Body of pancreas (tissue), 4 donors: ENCODE measurements around the gene DIAPH1. TPM values are rescaled to one million over a fixed set of nuclear protein-coding genes. Genes with fewer than 3 reads are reported as not detected.

ENCODE experiments used
- ATAC-seq: fragments of 150-250 bp; one replicate; pipeline ENCODE4 v1.9.1; 2016
- DNase-seq, 4 donors: peaks; one replicate each; pipeline ENCODE4 v3.0.0-alpha.2; 2019
- H3K27ac ChIP-seq, 4 donors: fragments of 200-600 bp; sonication (generic); 1 replicate in 3 of 4; 2 replicates in 1 of 4; pipeline versions ENCODE4 v1.5.1 to v1.6.1; 2016 to 2019; ENCODE audit warnings: mild to moderate bottlenecking in 1 of 4, mixed read lengths in 1 of 4, moderate library complexity in 1 of 4
- H3K27me3 ChIP-seq, 2 donors: fragments of 200-600 bp; sonication (generic); one replicate each; pipeline ENCODE4 v1.6.0; 2016; ENCODE audit warnings: mild to moderate bottlenecking in 1 of 2
- H3K36me3 ChIP-seq, 2 donors: fragments of 200-600 bp; sonication (generic); replicated peaks in 1 of 2; 2 replicates each; pipeline ENCODE4 v1.5.1; 2016; ENCODE audit warnings: low read depth in 2 of 2; ENCODE audit not compliant: insufficient read depth in 1 of 2
- H3K4me1 ChIP-seq: fragments of 200-600 bp; sonication (generic); one replicate; pipeline ENCODE4 v1.6.0; 2016
- H3K4me3 ChIP-seq, 2 donors: fragments of 200-600 bp; sonication (generic); 1 replicate in 1 of 2; 2 replicates in 1 of 2; pipeline ENCODE4 v1.5.1; 2016 to 2019
- H3K9me3 ChIP-seq, 3 donors: fragments of 200-600 bp; sonication (generic); 1 replicate in 2 of 3; 2 replicates in 1 of 3; pipeline ENCODE4 v1.5.1; 2016
- CTCF ChIP-seq, 7 experiments: fragments of 450-650 bp in 4 of 7; fragments of 200-600 bp in 3 of 7; sonication (generic) in 3 of 7; IDR thresholded peaks; one replicate each; pipeline ENCODE4 v1.5.1; 2016 to 2019; ENCODE audit warnings: antibody characterized with exemption in 7 of 7
- POLR2A ChIP-seq, 3 donors: fragments of 450-650 bp; IDR thresholded peaks; one replicate each; pipeline ENCODE4 v1.6.1; 2016; ENCODE audit warnings: antibody characterized with exemption in 3 of 3, mild to moderate bottlenecking in 2 of 3
- WGBS, 2 donors: methylation state at CpG; one replicate each; pipeline ENCODE4 v1.1.5; 2017; 5-methylcytosine and 5-hydroxymethylcytosine counted together
- intact Hi-C: fragments of 100-400 bp; cut with DNase I; formaldehyde crosslinking; loops from one replicate; pipeline ENCODE4 v1.15.1; 2023
- total RNA-seq, 2 donors: library from RNA; depleted of rRNA; stranded (reverse); fragments of >200 nt; gene quantifications; one replicate each; pipeline ENCODE4 v1.1.0, GENCODE V29; 2016

DIAPH1 gene
- total RNA-seq, 2 donors from 2014 or later: 28.3 to 47.0 TPM

GRCh38 chr5:141558150-141558549 lies 60.6 kb downstream of the DIAPH1 start:
- no peak for DNase-seq
- no peaks in the 10 kb centered on the region for H3K27me3 ChIP-seq
- TF ChIP-seq POLR2A (IDR thresholded peaks at IDR 0.05) (no peak), CTCF (IDR thresholded peaks at IDR 0.05) (peak in 1 of 7 experiments; percentile 1)
- WGBS, 2 donors: 62 to 63% methylated on average over 6 of the region's 6 CpGs
- no peak for ATAC-seq
- intact Hi-C loops: no loop called here
- peaks cover 33% of the 10 kb centered on the region for H3K4me1 ChIP-seq
- H3K27ac ChIP-seq: peak overlapping the region; percentile 25 to 89 (median 72)
- H3K4me3 ChIP-seq: no peak overlapping the region
- H3K9me3 ChIP-seq: no peaks in the 10 kb centered on the region
- H3K36me3 ChIP-seq: no peaks in the 10 kb centered on the region

- 54 to 56% methylated on average over 11 of the region's 11 CpGs for WGBS, 2 donors
- TF ChIP-seq CTCF (IDR thresholded peaks at IDR 0.05) (peak; percentile 45 to 77 (median 70)), POLR2A (IDR thresholded peaks at IDR 0.05) (no peak)
- DNase-seq (peak; percentile 75 to 86 (median 84)), ATAC-seq (peak; percentile 41)
- H3K4me1 ChIP-seq: peaks cover 33% of the 10 kb centered on the region
- H3K9me3 ChIP-seq: no peaks in the 10 kb centered on the region
- intact Hi-C loops: no loop called here
- H3K27ac ChIP-seq: peak overlapping the region; percentile 25 to 89 (median 72)
- no peaks in the 10 kb centered on the region for H3K36me3 ChIP-seq
- H3K27me3 ChIP-seq: no peaks in the 10 kb centered on the region
- no peak overlapping the region for H3K4me3 ChIP-seq
These were observed 61.1 kb downstream of the DIAPH1 start for GRCh38 chr5:141557681-141558136.

- intact Hi-C loops: no loop called here
- no peaks in the 10 kb centered on the region for H3K4me1 ChIP-seq
- DNase-seq (no peak), ATAC-seq (no peak)
- peaks cover 0 to 14% (median 0%) of the 10 kb centered on the region in 3 donors for H3K9me3 ChIP-seq
- no peak overlapping the region for H3K4me3 ChIP-seq
- H3K27me3 ChIP-seq: no peaks in the 10 kb centered on the region
- TF ChIP-seq POLR2A (IDR thresholded peaks at IDR 0.05): no peak
- no peak for TF ChIP-seq CTCF (IDR thresholded peaks at IDR 0.05)
- peaks cover 4% of the 10 kb centered on the region in 2 donors for H3K36me3 ChIP-seq
- no peak overlapping the region for H3K27ac ChIP-seq
- WGBS, 2 donors: 94 to 95% methylated on average over 5 of the region's 5 CpGs
These were observed 70.9 kb downstream of the DIAPH1 start for GRCh38 chr5:141547921-141548320.

GRCh38 chr5:141547488-141547887 lies 71.3 kb downstream of the DIAPH1 start:
- intact Hi-C loops: no loop called here
- Histone ChIP-seq H3K4me1 (no peaks in the 10 kb centered on the region), H3K36me3 (peaks cover 4% of the 10 kb centered on the region in 2 donors), H3K27me3 (no peaks in the 10 kb centered on the region), H3K9me3 (peaks cover 0 to 14% (median 0%) of the 10 kb centered on the region in 3 donors), H3K27ac (no peak overlapping the region), H3K4me3 (no peak overlapping the region)
- DNase-seq: no peak
- no peak for ATAC-seq
- WGBS, 2 donors: 100% methylated on average over 1 of the region's 1 CpG
- TF ChIP-seq POLR2A (IDR thresholded peaks at IDR 0.05) (no peak), CTCF (IDR thresholded peaks at IDR 0.05) (no peak)

GRCh38 chr5:141543053-141543452 lies 75.7 kb downstream of the DIAPH1 start:
- 82 to 90% methylated on average over 2 of the region's 2 CpGs for WGBS, 2 donors
- Histone ChIP-seq H3K36me3 (peaks cover 4% of the 10 kb centered on the region in 2 donors), H3K4me3 (no peak overlapping the region), H3K27me3 (no peaks in the 10 kb centered on the region), H3K4me1 (no peaks in the 10 kb centered on the region), H3K9me3 (peaks cover 0 to 14% (median 0%) of the 10 kb centered on the region in 3 donors), H3K27ac (no peak overlapping the region)
- ATAC-seq (no peak), DNase-seq (no peak)
- TF ChIP-seq POLR2A (IDR thresholded peaks at IDR 0.05) (no peak), CTCF (IDR thresholded peaks at IDR 0.05) (no peak)
- intact Hi-C loops: no loop called here
